GM21576 (cell line): ENCODE data around the gene FASTKD2.
A peak's percentile ranks its signal among the peaks of the same experiment; 100 is the strongest.
"Not testable (repeated sequence)": the region's sequence is repeated elsewhere in the genome, so short reads cannot be mapped to it uniquely, and the experiment has no call there.

Experiments used
- ATAC-seq: cut with Tn5 transposase; IDR thresholded peaks from one replicate; pipeline ENCODE4 v1.9.1; 2021; ENCODE audit warnings: mild to moderate bottlenecking, moderate library complexity; ENCODE audit not compliant: unreplicated experiment

Gene FASTKD2

GRCh38 chr2:206790311-206790935 is 25.0 kb downstream of the FASTKD2 start:
- no peak for ATAC-seq

GRCh38 chr2:206792645-206793044 is 27.2 kb downstream of the FASTKD2 start:
- ATAC-seq, result no peak

GRCh38 chr2:206797376-206797775 is 32.0 kb downstream of the FASTKD2 start:
- ATAC-seq, result no peak

- ATAC-seq, result peak; percentile 76
Observed at GRCh38 chr2:206798000-206798399, 32.6 kb downstream of the FASTKD2 start.

- ATAC-seq, result no peak
Observed at GRCh38 chr2:206799083-206799482, 33.7 kb downstream of the FASTKD2 start.

GRCh38 chr2:206800506-206801417 is 35.4 kb downstream of the FASTKD2 start:
- no peak for ATAC-seq

GRCh38 chr2:206801418-206802189 is 36.2 kb downstream of the FASTKD2 start:
- no peak for ATAC-seq

- ATAC-seq, result no peak
Observed at GRCh38 chr2:206802654-206803514, 37.5 kb downstream of the FASTKD2 start.

DNA sequence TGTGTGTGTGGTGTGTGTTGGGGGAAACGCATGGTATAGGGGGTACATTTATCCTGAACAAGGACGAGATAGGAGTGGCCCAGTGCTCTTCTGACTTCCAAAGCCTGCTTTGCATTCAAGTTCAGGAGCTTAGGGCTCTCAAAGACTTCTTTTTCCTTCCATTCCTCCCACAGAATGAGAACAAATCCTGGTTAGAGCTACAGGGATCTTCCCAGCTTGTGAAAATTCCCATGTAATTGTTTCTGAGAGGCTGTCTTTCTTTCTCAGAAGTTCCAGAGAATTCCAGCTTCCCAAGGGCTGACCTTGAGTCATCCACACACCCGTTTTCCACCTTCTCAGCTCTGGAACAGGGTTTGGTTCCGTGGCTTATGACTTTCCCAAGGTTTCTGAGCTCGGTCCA is 38.9 kb downstream of the FASTKD2 start:
- no peak for ATAC-seq

DNA sequence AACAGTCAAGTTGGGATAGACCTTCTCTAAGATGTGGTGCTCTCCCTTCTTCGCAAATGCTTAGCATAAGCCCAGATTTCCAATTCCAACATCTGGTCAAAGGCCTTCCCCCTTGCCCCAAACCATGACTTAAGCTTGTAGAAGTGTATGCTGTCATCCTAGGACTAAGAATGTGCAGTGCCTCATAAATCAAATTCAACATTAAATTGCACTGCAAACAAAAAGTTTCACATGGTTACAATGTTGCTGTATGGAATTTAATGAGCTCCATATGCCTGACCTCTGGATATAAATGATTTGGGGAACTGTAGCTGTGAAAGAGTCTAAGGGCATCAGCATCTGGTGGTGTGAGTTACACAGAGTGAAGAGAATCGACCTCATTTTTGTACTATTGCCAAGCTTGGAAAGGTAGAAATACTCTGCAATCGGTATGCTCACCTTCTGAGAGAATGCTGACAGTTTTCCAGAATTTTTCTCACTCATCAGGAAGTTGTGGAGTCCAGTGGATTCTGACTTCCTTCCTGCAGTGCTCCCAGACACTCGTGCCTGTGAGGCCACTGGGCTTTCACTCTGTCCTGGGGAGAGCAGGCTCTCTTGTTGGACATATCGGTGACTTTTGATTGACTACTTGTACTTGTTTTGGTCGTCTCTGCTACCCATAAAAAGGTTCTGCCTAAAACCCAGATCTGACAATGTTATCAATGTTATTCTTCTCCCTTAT is 40.6 kb downstream of the FASTKD2 start:
- ATAC-seq, result no peak

DNA sequence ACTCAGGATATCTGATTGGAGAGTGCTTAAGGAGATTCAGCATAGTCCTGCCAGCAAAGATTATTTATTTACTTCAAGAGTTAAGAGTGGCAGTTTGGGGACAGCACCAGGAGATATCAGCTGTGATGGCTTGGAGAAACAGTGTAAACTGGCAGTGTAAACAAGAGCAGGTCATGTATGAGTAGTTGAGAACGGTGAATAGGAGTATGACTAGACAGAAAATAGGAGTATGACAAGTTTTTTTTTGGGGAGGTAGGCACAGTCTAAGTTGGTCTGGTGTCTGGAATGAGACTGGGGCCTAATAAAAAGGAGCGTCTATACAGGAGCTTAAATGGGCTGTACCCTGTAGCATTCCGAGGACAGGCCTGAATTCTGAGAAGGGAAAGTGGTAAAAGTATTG is 42.2 kb downstream of the FASTKD2 start:
- ATAC-seq, result not testable (repeated sequence)

DNA sequence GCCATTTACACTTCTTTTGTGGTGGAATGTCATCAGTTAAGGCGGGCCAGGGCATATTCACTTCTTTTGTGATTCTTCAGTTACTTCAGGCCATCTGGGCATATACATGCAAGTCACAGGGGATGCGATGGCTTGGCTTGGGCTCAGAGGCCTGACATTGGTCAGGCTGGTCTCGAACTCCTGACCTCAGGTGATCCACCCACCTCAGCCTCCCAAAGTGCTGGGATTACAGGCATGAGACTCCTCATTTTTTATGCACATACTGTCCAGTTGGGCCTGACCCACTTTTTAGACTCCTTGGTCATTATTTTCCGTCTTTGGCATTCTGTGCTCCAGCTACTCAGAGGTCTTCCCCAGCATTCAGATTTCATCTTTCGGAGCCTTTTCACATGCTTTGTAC is 47.1 kb downstream of the FASTKD2 start:
- ATAC-seq, result not testable (repeated sequence)

DNA sequence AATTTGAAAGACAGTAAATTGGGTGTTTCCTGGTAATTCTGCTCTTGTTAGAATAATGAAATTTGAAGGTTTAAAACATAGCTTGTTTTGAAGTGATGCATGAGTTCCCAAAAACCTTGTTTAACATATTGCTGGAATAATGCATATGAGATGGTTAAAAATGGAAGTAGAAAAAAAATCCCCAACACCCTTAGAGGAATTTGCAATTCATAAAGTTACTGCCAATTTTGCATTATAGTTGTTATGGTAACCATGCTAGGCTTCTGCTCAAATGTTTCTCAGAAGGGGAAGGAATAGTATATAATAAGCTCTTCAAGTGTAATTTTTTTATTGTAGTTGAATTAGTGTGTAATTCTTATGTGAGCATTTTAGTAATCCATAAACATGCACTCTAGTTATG is 49.1 kb downstream of the FASTKD2 start:
- ATAC-seq, result no peak

GRCh38 chr2:206820807-206821206 is 55.4 kb downstream of the FASTKD2 start:
- no peak for ATAC-seq

- ATAC-seq, result no peak
Observed at GRCh38 chr2:206823178-206823577, 57.8 kb downstream of the FASTKD2 start.

DNA sequence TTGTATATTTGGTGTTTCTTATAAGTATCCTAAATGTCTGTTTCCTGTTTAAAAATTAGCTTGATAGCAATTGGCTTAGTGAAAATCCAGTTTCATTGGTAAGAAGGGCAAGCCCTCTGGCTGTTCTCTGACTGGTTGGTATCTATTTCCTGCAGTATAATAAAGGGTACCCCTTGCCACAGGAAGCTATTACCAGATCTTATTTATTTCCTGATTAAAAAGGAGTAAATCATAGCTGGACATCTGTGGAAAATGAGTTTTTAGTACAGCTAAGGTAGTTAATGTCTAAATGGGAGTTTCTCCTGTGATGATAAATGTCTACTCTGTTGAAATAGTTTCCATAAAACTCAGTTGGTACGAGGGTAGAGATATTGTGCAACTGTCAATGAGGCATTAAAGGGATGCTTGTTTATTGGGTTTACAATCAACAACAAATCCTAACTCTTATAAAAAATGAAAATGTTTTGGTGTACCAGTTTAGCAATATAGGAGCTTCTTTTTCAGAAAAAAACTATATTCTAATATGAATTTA is 58.7 kb downstream of the FASTKD2 start:
- ATAC-seq, result no peak

- ATAC-seq, result no peak
Observed at GRCh38 chr2:206824993-206825392, 59.6 kb downstream of the FASTKD2 start.

DNA sequence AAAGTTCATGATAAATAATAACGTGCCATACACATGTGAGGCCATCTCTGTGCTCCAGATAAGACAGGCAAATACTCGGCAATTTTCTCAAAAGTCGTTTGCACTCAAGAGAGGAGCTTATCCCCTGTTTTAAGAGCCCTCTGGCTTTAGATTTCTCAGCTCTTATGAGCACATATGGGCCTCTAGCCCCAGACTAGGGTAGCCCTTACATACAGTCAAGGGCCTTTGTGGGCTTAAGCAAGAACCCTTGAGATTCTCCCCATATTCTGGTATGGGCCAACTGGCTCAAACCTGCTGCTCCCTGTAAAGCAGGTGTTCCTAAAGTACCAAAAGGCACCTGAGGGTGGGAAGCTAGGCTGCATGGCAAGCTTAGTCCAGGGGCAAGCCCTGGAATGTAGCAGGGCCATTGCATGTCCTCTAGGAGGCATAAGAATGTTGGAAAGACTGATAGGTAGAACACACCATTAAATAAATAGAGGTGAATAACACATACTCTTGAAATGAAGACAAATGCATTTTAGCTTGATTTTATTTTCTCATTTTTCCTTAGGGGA is 66.1 kb downstream of the FASTKD2 start:
- no peak for ATAC-seq

DNA sequence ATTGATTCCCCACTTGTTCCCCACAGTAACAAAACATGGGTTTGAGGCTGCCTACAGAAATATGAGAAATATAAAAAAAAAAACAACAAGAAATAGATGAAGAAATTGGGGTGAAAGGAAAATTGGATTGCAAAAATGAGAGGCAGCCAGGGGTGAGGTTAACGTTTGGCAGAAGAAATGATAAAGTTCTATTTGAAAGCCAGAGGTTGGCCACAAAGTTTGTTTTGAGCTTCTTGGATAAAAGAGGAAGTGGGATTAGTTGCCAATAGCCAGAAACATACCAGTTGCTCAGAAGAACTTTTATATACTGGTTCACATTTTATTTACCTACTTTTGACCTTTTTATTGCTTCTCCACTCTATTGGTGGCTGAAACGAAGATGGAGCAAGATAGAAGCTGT is 67.5 kb downstream of the FASTKD2 start:
- ATAC-seq, result no peak
